ENCODE measurements around the gene CFD.

DNA sequence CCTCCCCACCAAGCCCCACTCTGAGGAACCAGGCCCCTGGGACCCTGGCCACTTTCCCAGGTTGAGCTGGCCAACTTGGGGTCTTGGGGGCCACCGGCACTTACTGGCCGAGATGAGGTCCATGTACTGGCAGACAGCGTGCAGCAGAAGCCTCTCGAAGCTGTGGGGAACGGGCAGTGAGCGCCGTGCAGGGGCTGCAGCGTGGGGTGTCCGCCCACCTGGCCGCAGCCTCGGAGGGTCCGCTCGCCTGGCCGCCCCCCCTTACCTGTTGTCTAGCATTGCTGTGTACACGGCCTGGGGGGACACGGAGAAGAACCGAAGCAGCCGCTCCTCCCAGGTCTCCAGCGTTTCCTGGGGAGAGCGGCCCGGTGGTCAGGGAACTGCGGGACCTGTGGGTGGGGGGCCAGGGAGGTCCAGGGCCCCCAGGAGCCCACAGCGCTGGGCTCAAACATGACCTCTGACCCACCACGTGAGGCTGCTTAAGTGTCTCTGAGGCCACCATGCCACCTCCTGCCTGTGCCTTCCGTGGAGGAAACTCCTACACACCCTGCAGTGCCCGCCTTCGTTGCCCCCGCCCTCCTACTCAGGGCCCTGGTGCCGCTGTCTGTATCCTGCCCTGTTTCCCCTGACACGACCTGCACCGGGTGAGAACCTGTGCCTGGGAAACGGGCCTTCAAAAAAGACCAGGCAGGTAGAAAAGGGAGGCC, 40.0 kb downstream of the CFD start:
- TF ChIP-seq POLR2A (IDR thresholded peaks at IDR 0.05) (no peak), CTCF (IDR thresholded peaks at IDR 0.05) (no peak)
